Natural killer cell (primary cell): ENCODE measurements around the gene MTF2. TPM values are rescaled to one million over a fixed set of nuclear protein-coding genes. Genes with fewer than 3 reads are reported as not detected.

Source experiments
- ATAC-seq, 3 donors: fragments of 150-1000 bp in 2 of 3; fragments of 200-7000 bp in 1 of 3; cut with Tn5 transposase; 1 replicate in 1 of 3; 2 replicates in 2 of 3; pipeline ENCODE4 v1.10.0; 2021; ENCODE audit warnings: mild to moderate bottlenecking in 2 of 3, moderate library complexity in 2 of 3
- DNase-seq, 2 donors: peaks; one replicate each; pipeline versions ENCODE4 v3.0.0 to v3.0.0-alpha.2; 2013 to 2021; ENCODE audit warnings: mixed read lengths in 1 of 2
- H3K27ac ChIP-seq: one replicate; pipeline ENCODE4 v1.5.1; 2013; ENCODE audit warnings: mild to moderate bottlenecking, low read length
- H3K27me3 ChIP-seq: one replicate; pipeline ENCODE4 v1.6.1; 2013; ENCODE audit warnings: low read length; ENCODE audit not compliant: control insufficient read depth, insufficient read depth
- H3K36me3 ChIP-seq: one replicate; pipeline ENCODE4 v1.6.1; 2013; ENCODE audit warnings: low read length; ENCODE audit not compliant: control insufficient read depth, insufficient read depth
- H3K4me1 ChIP-seq: one replicate; pipeline ENCODE4 v1.6.1; 2013; ENCODE audit warnings: low read length; ENCODE audit not compliant: control insufficient read depth, insufficient read depth
- H3K4me3 ChIP-seq: one replicate; pipeline ENCODE4 v1.5.1; 2013; ENCODE audit warnings: low read length
- H3K9me3 ChIP-seq: one replicate; pipeline ENCODE4 v1.6.1; 2013; ENCODE audit warnings: low read length; ENCODE audit not compliant: control insufficient read depth, insufficient read depth
- H3K27ac Mint-ChIP-seq, 2 donors: one replicate each; pipeline ENCODE4 v1.8.0; 2022; ENCODE audit warnings: mild to moderate bottlenecking in 2 of 2, mixed read lengths in 2 of 2, moderate library complexity in 1 of 2
- H3K27me3 Mint-ChIP-seq, 2 donors: one replicate each; pipeline ENCODE4 v1.8.0; 2022; ENCODE audit warnings: low read depth in 2 of 2, mixed read lengths in 2 of 2
- H3K36me3 Mint-ChIP-seq: one replicate; pipeline ENCODE4 v1.8.0; 2022; ENCODE audit warnings: mixed read lengths
- H3K4me1 Mint-ChIP-seq, 2 donors: one replicate each; pipeline ENCODE4 v1.8.0; 2022; ENCODE audit warnings: mixed read lengths in 2 of 2
- H3K4me3 Mint-ChIP-seq: one replicate; pipeline ENCODE4 v1.8.0; 2022; ENCODE audit warnings: mild to moderate bottlenecking, moderate library complexity, mixed read lengths
- H3K9me3 Mint-ChIP-seq, 2 donors: one replicate each; pipeline ENCODE4 v1.8.0; 2022; ENCODE audit warnings: mixed read lengths in 2 of 2
- whole genome bisulfite sequencing: methylation state at CpG from one replicate; pipeline ENCODE4 v1.1.7; 2013; ENCODE audit warnings: missing lambda C conversion rate; ENCODE audit not compliant: insufficient coverage; 5-methylcytosine and 5-hydroxymethylcytosine counted together
- intact Hi-C: fragments of 100-400 bp; cut with micrococcal nuclease; formaldehyde crosslinking; loops from one replicate; pipeline ENCODE4 v1.14.2; 2022
- total RNA-seq, 4 donors: library from RNA; stranded (reverse); fragments of 120-200 nt in 1 of 4; gene quantifications; one replicate each; pipeline versions ENCODE4 v1.2.3 to v1.2.4, GENCODE V29; 2013 to 2022
- TF ChIP-seq, protein P1 (sequence below): fragments of 200-600 bp; IDR thresholded peaks from one replicate; pipeline ENCODE4 v1.8.0; 2022; ENCODE audit warnings: antibody characterized with exemption

MTF2 gene
- total RNA-seq, 3 donors from 2014 or later (not counting 1 experiment from before 2014, with no cell fraction given), result 46.1 to 65.7 (median 47.8) TPM

DNA sequence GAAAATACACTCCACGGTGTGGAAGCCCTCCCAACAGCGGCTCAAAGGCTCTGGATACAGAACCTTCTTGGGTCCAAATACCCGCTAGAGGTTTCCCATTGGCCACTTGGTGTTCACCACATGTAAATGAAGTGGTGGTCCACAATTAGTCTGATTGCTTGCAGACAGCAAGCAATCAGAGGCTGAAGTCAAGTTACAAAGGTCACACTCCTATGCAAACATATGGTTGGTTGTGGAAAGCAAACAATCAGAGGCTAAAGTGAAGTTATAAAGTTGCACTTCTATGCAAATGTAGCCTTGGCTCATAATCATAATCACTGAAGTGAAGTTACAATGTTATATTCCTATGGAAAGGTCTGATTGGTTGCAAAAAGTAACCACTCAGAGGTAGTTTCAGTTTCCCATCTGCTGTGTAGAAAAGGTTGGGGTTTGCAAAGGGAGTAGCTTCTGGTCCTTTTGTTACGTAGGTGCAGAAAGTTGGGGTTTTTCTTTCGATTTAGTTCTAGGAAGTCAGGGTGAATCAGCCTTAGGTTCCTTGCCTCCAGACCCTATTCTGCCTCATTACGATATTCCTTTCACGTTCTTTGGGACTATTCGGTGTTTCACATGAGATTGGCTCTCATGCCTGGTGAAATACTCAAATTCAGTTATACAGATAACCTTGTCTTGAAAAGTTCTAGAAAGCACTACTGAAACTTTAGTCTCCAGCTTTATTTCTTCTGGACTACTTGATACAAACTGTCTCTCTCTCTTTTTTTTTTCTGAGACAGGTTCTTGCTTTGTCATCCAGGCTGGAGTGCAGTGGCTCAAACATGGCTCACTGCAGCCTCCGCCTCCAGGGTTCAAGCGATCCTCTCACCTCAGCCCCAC is 36.7 kb upstream of the MTF2 start:
- Histone ChIP-seq H3K27ac (peak overlapping the region; percentile 91), H3K9me3 (no peaks in the 10 kb centered on the region), H3K27me3 (no peaks in the 10 kb centered on the region), H3K4me1 (peaks cover 10% of the 10 kb centered on the region), H3K4me3 (peak overlapping the region; percentile 23), H3K36me3 (no peaks in the 10 kb centered on the region)
- Mint-ChIP-seq H3K36me3 (no peaks in the 10 kb centered on the region), H3K27ac (peak overlapping the region; percentile 85 to 87), H3K4me3 (peak overlapping the region; percentile 80), H3K9me3 (no peaks in the 10 kb centered on the region), H3K27me3 (no peaks in the 10 kb centered on the region), H3K4me1 (peaks cover 11 to 14% of the 10 kb centered on the region in 2 donors)
- intact Hi-C loops, result no loop called here
- peak; percentile 96 to 97 (median 96) for ATAC-seq
- peak in 1 of 2 donors; percentile 88 for DNase-seq
- WGBS, result 35% methylated on average over 10 of the region's 10 CpGs
- TF ChIP-seq, protein P1, sequence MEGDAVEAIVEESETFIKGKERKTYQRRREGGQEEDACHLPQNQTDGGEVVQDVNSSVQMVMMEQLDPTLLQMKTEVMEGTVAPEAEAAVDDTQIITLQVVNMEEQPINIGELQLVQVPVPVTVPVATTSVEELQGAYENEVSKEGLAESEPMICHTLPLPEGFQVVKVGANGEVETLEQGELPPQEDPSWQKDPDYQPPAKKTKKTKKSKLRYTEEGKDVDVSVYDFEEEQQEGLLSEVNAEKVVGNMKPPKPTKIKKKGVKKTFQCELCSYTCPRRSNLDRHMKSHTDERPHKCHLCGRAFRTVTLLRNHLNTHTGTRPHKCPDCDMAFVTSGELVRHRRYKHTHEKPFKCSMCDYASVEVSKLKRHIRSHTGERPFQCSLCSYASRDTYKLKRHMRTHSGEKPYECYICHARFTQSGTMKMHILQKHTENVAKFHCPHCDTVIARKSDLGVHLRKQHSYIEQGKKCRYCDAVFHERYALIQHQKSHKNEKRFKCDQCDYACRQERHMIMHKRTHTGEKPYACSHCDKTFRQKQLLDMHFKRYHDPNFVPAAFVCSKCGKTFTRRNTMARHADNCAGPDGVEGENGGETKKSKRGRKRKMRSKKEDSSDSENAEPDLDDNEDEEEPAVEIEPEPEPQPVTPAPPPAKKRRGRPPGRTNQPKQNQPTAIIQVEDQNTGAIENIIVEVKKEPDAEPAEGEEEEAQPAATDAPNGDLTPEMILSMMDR, result no peak

DNA sequence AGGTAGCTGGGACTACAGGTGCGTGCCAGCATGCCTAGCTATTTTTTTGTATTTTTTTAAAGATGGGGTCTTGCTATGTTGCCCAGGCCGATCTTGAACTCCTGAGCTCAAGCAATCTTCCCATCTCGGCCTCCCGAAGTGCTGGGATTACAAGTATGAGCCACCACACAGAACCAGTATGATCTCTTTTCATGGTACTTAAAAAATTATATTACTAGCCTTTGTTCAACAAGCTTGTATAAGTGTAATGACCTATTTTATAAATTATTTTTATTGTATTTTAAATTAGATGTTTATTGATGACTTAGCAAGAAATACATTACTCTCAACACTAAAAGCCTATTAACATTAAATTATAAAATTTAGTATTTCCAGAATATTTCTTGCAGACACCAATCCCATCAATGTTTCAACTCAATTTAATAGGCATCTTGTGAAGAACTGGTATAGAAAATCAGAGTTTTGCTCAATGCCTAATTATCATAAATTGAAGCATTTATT is 36.0 kb upstream of the MTF2 start:
- DNase-seq (no peak), ATAC-seq (no peak)
- peak overlapping the region; percentile 80 for H3K4me3 Mint-ChIP-seq
- Histone ChIP-seq H3K27ac (peak overlapping the region; percentile 91), H3K4me1 (peaks cover 10% of the 10 kb centered on the region), H3K9me3 (no peaks in the 10 kb centered on the region), H3K4me3 (peak overlapping the region; percentile 23), H3K27me3 (no peaks in the 10 kb centered on the region), H3K36me3 (no peaks in the 10 kb centered on the region)
- no peaks in the 10 kb centered on the region for H3K36me3 Mint-ChIP-seq
- intact Hi-C loops, result no loop called here
- WGBS, result 97% methylated on average over 3 of the region's 4 CpGs
- peak overlapping the region; percentile 85 to 87 for H3K27ac Mint-ChIP-seq
- peaks cover 11 to 14% of the 10 kb centered on the region in 2 donors for H3K4me1 Mint-ChIP-seq
- TF ChIP-seq, protein P1, result no peak
- H3K9me3 Mint-ChIP-seq, result no peaks in the 10 kb centered on the region
- no peaks in the 10 kb centered on the region for H3K27me3 Mint-ChIP-seq

DNA sequence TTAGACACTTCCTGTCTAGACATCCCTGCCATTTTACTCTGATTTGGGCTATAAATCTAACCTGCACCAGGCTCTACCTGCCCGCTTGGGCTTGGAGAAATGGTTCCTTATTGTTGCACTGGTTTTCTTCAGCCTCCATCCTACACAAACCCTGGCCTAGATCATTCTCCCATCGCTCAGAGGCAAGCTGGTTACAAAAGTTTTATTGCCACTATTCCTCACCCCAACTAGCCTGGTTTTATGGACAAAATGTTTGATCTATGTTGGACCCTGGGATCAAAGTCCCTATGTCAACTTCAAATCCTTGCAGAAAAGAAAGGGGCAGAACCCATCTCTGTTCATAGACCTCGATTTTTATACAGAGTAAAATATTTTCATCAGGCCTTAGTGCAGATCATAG is 31.5 kb upstream of the MTF2 start:
- TF ChIP-seq, protein P1, result no peak
- peaks cover 2 to 3% of the 10 kb centered on the region in 2 donors for H3K4me1 Mint-ChIP-seq
- H3K9me3 ChIP-seq, result no peaks in the 10 kb centered on the region
- intact Hi-C loops, result loop anchor here (5.0 kb wide), 1 partner anchor 1950 kb away; no protein-coding TSS in a partner anchor
- H3K27me3 ChIP-seq, result no peaks in the 10 kb centered on the region
- WGBS, result 87% methylated on average over 3 of the region's 3 CpGs
- no peak overlapping the region for H3K4me3 Mint-ChIP-seq
- no peaks in the 10 kb centered on the region for H3K36me3 Mint-ChIP-seq
- no peaks in the 10 kb centered on the region for H3K36me3 ChIP-seq
- H3K9me3 Mint-ChIP-seq, result no peaks in the 10 kb centered on the region
- peaks cover 5% of the 10 kb centered on the region for H3K4me1 ChIP-seq
- DNase-seq, result no peak
- no peak overlapping the region for H3K27ac Mint-ChIP-seq
- ATAC-seq, result no peak
- H3K27me3 Mint-ChIP-seq, result peaks cover 0 to 3% of the 10 kb centered on the region in 2 donors
- no peak overlapping the region for H3K4me3 ChIP-seq
- H3K27ac ChIP-seq, result no peak overlapping the region
